C4-2B (cell line): Measurements from ENCODE around the gene SLC6A13.

Experiments used
- CTCF ChIP-seq: fragments of 450-650 bp; conservative IDR thresholded peaks from 2 replicates; pipeline ENCODE4 v1.5.1; 2017; ENCODE audit warnings: mild to moderate bottlenecking
- ZFX ChIP-seq: fragments of 450-650 bp; IDR thresholded peaks from 2 replicates; pipeline ENCODE4 v1.6.1; 2017

- no peak for TF ChIP-seq CTCF
- TF ChIP-seq ZFX = no peak
Measured at GRCh38 chr12:211142-211465, 51.5 kb downstream of the SLC6A13 start.
